RKO (cell line): ENCODE data around the gene IL34.
"Not testable (repeated sequence)": the region's sequence is repeated elsewhere in the genome, so short reads cannot be mapped to it uniquely, and the experiment has no call there.

Experiments used
- DNase-seq: peaks from one replicate; pipeline ENCODE4 v3.0.0-alpha.2; 2016; ENCODE audit warnings: low spot score

The IL34 gene

DNA sequence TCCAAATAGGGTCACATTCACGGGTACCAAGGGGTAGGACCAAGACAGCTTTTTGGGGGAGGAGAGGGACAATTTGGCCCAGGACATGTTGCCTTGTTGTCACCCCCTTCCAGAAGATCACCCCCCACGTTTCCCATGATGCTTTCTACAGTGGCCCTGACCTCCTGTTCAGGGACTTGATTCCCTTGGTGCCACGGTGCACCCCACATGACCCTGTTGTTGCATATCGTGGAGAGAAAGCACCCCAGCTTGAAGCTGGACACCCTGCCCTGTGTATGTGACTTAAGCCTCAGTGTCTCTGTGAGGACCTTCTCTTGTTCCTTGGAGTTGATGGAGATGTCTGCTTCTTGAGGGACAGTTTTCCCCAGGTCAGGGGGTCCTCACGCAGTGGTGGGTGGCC, 12.6 kb downstream of the IL34 start:
- DNase-seq = no peak

DNA sequence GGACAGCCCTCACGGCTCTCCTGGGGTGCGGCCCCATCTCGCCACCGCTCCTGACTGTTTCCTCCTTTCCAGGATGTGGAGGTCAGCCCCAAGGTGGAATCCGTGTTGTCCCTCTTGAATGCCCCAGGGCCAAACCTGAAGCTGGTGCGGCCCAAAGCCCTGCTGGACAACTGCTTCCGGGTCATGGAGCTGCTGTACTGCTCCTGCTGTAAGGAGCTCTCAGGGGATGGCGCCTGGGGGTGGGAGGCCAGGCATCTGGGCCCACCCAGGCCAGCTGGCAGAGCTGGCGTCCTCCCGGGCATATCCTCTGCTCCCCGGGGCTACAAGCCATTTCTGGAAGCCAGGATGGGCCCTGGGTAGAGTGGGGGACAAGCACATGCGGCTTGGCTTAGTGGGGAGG, 13.2 kb downstream of the IL34 start:
- no peak for DNase-seq

DNA sequence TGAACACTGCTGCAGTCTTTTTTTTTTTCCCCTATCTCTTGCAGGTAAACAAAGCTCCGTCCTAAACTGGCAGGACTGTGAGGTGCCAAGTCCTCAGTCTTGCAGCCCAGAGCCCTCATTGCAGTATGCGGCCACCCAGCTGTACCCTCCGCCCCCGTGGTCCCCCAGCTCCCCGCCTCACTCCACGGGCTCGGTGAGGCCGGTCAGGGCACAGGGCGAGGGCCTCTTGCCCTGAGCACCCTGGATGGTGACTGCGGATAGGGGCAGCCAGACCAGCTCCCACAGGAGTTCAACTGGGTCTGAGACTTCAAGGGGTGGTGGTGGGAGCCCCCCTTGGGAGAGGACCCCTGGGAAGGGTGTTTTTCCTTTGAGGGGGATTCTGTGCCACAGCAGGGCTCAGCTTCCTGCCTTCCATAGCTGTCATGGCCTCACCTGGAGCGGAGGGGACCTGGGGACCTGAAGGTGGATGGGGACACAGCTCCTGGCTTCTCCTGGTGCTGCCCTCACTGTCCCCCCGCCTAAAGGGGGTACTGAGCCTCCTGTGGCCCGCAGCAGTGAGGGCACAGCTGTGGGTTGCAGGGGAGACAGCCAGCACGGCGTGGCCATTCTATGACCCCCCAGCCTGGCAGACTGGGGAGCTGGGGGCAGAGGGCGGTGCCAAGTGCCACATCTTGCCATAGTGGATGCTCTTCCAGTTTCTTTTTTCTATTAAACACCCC, 13.8 kb downstream of the IL34 start:
- DNase-seq = no peak

DNA sequence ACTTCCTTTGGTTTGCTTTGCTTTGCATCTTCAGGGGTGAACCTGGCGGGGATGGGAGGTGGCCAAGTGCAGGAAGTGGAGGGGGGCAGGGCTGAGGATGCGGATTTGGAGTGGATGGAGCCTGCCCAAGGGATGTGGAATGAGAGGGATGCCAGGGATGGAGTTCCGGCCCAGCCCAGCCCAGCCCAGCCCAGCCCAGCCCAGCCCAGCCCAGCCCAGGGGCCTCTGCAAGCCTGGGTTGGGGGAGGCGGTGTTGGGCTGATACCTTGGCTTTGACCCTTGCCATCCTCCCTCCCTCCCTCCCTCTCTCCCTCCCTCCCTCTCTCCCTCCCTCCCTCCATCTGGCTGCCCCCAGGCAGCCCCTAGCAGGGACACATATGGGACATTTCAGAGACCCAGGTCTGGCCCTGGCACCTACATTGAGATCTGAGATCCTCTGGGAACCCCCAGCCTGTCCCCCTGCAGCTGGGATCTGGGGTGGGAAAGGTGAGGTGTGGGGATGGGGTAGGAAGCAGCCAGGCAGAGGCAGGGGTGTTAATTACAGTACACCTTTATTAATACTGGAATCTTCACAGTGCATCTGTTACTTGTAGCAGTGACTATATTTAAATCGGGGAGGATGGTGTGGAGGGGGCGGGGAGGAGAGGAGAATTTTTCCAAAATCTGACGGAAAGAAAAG, 14.5 kb downstream of the IL34 start:
- no peak for DNase-seq

DNA sequence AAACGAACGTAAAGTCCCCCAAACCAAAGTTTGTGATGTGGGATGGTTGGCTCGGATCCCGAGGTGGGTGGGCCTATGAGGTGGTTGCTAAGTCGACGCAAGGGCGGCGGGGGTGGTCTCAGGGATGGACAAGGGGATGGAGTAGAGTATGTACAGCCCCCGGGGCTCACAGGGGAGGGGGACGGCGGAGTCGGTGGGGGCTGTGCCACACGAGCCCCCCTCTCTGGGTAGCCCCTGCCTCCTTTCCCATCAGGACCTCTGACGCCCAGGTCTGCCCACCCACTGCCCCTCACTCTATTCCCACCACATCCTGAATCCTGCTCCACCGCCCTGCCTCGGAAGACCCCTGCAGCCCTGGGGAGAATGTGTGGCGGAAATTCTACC, 15.2 kb downstream of the IL34 start:
- no peak for DNase-seq

DNA sequence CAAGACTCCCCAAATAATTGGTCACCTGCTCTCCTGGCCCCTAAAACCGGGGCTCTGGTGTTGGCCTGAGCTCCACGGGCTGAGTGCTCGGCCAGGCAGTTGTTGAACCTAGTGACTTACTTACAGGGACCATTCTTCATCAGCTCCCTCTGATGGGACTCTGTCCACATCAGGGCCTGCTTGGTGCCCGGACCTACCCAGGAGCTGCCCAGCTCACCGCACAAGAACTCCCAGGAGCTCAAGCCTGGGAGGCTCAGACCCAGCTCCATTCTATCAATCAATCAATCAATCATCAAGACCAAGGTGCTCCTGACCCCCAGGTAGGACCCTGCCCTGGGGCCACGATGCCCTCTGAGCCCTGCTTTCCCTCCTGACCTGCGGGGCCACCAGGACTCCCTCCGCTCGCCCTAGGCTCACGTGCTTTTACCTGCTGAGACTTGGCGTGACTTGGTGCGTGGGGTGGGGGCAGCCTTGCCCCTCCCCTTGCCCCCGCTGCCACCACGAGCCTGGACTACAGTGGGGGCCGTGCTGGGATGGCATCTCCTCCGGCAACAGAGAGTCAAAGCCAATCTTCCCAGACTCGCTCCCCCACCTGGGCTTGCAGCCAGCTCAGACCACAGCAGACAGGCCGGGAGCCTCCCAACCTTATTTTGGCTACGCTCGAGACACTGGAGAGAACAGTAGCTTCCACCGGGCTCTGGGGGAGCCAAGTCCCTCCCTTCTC, 15.7 kb downstream of the IL34 start:
- DNase-seq = no peak

DNA sequence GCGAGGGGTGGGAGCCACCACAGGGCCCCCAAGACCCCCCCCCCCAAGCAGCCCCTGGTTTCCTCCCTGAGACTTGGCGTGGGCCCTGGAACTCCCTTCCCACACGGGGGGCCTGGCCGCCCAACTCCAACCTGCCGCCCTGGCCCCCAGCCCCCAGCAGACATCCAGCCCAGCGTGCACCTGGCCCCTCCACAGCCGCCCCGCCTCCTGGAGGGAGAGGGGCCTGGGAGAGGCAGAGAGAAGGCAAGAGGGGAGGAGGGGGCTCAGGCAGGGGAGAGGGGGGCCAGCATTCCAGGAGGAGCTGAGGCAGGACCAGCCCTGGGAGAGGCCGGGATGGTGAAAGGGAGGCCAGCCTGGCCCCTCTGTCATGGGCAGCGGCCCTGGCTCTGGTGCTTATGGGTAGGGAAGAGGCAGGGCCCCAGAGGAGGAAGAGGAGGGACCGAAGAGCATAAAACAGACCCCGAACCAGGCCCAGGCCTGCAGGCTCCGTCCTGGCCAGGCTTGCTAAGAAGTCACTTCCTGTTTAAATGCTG, 16.7 kb downstream of the IL34 start:
- no peak for DNase-seq

DNA sequence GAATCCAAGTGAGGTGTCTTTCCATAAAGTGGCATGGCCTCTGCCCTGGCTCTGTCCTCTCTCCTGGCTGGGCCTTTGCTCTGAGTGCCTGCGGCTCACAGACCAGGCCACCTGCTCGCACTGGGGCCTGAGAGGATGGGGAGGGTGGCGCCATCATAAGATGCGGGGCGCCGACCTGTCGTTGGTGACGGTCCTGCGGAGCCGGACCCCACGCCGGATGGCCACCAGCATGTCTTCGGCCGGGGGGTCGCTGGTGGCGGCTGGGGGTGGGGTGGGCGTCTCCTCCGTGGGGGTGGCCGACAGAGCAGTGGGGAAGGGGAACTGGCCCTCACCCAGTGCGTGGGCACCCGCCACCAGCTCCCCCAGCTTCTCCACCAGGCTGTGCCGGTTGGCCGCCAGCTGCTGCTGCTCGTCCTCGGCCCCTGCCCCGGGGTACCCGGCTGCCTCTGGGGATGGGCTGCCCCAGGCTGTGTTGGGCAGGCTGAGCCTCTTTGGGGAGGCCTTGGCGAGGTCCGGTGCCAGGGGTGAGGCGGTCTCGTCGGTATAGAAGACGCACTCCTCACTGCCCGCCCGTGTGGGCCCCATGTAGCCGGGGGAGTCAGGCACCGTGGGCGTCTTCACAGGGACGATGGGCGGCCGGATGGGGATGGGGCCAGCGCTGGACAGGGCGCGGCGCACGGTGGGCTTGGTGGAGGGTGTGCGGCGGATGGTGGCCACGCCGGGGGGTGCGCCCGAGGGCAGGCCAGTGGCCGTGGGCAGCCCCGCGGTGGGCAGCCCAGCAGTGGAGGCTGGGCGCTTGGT, 17.4 kb downstream of the IL34 start:
- DNase-seq = no peak

DNA sequence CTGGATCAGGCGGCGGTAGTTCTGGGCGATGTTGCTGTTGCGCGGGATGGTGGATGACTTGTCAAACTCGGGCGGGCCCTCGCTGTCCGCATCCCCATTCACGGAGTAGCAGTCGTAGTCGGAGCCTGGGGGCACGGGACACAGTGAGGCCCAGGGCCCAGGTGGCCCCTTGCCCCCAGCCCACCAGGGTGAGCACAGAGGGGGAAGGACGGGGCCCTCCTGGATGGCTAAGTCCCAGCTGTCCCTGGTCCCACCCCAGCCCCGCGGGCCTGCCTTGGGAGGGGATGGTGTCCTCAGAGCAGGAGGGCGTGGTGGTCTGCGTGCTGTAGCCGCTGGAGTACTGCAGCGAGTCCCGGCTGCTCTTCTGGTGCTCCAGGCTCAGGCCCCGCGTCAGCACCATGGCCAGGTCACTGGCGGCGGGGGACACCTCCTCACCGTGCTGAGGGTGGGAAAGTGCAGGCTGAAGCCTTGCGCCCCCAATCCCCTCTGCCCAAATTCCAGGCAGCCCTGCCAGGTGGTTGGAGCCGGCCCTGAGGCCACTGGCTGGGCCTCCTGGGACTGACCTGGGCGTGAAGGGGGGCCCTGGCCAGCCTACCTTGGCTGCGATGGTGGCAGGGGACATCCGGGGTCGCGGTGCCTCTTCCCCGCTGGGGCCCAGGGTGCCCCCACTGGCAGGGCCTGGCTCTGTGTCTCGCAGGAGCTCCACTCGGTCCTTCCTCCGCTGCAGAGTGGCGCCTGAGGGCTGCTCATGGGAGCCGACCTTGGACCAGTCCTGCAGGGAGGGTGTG, 18.2 kb downstream of the IL34 start:
- DNase-seq = no peak

DNA sequence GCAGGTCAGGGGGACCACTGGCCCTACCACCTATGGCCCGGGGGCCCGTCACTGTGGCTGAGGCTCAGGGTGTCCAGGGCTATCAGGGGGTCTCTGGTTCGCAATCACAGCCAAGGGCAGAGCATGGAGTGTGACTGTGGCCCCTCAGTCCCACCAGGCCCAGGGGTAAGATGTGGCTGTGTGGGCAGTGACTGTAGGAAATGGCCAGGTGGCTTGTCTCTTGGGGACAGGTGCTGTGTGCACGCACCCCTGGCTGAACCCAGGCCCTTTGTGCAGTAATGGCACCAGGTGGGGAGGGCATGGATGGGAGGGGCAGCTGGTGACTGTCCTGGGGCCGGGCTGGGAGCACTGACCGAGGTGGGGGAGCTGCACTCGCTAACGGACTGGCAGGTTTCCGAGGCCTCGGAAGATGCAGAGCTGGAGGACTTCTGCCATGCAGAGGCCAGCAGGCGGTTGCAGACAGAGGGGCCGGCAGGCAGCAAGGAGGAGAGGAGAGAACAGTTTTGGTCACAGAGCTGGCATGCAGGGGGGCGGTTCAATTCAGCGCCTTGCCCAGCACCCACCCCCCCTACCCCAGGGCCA, 18.8 kb downstream of the IL34 start:
- DNase-seq = no peak

DNA sequence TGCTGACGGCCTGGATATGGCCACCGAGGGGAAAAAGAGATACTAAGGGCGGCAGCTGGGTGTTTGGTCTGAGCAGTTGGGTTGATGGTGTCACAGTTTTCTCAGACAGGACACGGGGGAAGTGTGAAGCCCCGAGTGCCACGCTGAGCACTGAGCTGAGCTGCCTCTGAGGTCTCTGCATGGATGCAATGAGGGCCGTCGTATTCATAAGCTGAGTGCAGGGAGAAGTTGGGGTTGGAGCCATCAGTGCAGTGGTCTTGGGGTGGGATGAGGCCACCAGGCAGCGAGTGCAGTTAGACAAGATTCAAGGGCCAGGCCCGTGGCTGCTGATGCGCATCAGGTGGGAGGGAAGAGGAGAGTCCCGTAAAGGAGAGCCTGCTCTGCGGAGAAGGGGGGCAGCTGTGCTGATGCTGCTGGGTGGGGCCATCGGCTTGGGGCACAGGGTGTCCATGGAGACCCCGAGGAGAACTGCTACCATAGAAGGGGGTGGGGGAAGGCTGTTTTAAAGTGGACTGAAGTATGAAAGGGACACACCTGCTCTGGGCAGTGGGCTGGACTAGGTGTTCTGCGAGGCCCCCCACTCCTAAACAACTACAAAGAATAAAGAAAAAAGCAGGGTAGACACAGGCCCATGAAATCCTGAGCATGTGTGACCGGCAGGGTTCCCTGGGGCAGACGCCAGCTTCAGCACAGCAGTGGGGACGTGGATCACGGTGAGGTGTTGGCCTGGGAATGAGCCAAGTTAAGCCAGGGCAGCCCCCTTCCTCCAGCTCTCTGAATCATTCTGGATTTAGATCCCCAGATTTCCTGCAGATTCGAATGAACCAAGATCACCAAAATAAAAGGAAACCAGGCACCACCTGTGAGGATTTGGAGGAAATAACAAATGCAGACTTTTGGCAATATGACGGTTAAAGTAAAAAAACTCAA, 19.7 kb downstream of the IL34 start:
- DNase-seq = no peak

DNA sequence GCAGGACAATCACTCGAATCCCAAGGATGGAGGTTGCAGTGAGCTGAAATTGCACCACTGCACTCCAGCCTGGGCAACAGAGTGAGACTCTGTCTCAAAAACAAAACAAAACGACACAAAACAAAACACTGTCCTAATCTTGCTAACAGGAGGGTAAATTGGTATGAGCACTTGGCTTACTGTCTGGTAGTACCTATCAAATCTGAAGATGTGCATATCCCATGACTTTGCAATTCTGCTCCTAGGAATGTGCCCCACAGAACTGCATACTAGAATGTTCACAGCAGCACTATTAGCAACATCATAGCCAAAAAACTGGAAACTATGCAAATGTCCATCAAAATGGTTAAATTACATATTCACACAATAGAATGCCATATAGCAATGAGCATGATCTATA, 23.8 kb downstream of the IL34 start:
- no peak for DNase-seq

DNA sequence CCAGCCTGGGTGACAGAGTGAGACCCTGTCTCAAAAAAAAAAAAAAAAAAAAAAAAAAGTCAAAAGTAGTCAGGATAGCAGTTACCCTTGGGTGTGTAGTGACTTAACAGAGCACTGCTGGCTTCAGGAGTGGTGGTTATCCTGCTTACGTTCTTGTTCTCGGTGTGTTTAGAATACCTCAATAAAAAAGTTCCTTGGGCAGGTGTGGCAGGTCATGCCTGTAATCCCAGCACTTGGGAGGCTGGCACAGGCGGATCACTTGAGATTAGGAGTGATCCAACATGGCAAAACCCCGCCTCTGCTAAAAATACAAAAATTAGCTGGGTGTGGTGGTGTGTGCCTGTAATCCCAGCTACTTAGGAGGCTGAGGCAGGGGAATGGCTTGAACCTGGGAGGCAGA, 24.6 kb downstream of the IL34 start:
- DNase-seq = not testable (repeated sequence)

DNA sequence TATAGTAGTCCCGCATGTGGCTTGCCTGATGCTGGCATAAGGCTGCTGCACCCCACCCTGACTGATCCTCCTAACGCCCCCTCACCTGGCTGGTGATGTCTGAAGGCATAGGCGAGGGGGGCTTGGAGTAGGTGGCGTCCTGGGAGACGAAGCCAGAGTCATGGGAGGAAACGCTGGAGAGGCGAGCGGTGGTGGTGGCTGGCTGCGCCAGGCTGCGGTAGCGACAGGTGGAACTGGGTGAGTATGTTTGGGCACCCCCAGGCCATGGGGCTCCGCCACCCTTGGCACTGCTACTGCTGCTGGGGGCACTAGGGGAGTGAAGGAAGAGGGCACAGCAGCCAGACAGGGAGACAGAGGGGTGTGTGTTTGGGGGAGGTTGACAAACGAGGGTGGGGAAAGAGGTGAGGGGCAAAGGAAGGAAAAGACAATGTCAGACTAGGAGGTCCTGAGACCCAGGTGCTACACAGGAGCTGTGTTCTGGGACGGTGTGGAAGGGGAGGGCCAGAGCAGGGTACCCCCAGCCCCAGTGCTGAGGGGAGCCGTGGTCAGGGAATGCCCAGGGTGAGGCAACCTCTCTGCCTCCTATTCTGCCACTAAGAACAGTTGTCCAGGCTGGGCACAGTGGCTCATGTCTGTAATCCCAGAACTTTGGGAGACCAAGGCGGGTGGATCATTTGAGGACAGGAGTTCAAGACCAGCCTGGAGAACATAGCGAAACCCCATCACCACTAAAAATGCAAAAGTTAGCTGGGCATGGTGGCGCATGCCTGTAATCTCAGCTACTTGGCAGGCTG, 28.1 kb downstream of the IL34 start:
- no peak for DNase-seq

DNA sequence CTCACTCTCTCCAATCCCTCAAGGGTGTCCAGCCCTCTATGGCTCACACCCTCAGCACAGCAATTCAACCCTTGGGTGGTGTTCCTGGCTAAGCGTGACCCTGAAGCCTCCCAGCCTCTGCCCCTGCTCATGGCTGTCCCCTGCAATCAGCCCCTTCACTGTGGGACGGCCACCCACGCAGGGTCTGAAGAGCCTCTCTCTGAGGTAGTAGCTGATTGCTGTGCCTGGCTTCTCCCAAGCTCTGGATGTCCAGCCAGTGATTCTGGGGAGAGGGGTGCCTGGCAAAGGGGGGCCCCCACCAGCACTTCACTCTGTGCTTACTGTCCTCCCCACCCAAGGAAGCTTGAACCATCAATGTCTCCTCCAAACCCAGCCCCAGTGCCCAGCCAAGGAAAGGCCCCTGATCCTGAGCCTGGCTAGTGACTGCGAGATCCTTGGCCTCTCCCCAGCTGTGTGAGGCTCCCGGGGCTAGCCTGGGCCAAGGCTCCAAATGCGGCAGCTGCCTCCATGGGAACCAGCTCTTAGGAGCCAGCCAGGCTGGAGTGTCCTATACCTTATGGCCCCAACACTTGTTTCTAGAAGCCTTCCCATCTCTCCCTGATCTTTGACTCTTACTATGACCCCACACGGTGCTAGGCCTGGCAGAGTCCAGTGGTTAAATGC, 29.6 kb downstream of the IL34 start:
- DNase-seq = no peak

DNA sequence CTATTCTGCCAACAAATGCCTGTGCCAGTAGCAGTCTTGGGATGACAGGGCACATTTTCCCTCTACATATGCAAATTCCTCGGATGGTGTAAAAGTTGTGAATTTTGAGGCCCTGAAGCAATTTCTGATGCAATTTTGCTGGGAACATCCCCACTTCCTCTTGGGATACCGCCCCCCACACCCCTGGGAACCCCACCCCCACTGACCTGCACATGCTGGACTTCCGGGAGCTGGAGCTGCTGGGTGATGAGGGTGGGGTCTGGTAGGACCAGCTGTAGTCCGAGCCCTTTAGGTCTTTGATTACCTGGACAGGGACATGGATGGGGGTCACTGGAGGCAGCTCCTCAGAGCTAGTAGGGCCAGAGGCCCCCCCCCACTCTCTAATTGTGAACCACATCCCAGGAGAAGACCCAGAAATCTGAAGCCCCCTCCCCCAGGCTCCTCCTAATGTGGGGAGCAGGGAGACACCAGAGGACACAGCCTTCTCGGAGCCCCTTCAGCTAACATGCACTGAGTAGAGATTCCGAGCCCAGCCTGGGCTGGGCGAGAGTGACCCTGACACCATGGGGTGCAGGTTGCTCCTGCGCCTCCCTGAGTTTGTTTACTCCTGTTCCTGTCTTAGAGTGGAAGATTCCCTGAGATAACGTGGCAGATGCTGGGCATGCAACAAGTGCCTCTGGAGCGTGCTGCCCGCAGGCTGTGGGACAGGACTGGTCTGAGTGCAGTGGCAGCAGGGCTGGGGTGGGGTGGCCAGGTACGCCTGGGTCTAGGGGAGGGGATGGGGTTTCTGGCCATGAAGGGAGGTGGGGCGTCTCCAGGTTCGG, 30.5 kb downstream of the IL34 start:
- no peak for DNase-seq

DNA sequence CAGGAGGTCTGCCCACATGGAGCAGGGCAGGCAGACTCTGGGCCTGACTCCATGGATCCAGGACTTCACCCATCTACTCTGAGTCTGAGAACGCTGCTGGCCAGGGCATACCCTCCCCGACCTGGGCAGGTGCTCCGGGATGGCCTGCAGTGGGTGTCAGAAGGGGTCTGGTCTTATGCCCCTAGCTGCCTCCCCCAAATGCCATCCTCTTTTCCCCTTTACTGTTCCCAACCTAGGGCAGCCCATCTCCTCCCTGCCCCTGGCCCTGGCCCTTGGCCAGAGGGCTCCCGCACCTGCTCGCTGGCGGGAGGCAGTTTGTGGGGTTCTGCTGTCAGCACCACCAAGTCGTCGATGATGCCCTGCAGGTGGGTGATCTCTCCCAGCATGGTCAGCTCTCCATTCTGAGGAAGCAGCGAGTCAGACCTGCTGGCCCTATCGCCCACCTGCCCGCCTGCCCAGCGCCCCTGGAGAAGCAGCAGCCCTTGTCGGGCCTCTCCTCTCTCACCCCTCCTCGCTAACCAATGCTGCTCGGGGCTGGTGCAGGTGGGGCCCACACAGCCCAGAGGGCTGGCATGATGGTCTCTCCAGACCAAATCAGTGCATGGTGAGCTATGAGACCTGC, 31.3 kb downstream of the IL34 start:
- DNase-seq = no peak
